Kidney (tissue), 14 donors: Measurements from ENCODE around the gene DEGS1. TPM values are rescaled to one million over a fixed set of nuclear protein-coding genes. Genes with fewer than 3 reads are reported as not detected.

Experiments used
- DNase-seq, 5 donors: peaks; one replicate each; pipeline ENCODE4 v3.0.0-alpha.2; 2013 to 2020
- FAIRE-seq: peaks from 2 replicates; lab custom pipeline; 2012; peaks lifted over from hg19 to GRCh38; lab: Jason Lieb, UNC
- H3K27ac ChIP-seq, 2 donors: one replicate each; pipeline ENCODE4 v1.7.0; 2013; ENCODE audit warnings: low read depth in 2 of 2, low read length in 2 of 2, inconsistent platforms in 1 of 2
- H3K27me3 ChIP-seq: one replicate; pipeline ENCODE4 v1.7.1; 2013; ENCODE audit warnings: low read length, inconsistent platforms; ENCODE audit not compliant: control insufficient read depth, insufficient read depth
- H3K36me3 ChIP-seq, 3 donors: one replicate each; pipeline versions ENCODE4 v1.7.0 to v1.7.1; 2013; ENCODE audit warnings: low read length in 3 of 3, control low read depth in 1 of 3, inconsistent platforms in 1 of 3; ENCODE audit not compliant: insufficient read depth in 3 of 3, control insufficient read depth in 2 of 3
- H3K4me1 ChIP-seq, 3 donors: one replicate each; pipeline versions ENCODE4 v1.7.0 to v1.7.1; 2013; ENCODE audit warnings: low read length in 3 of 3, inconsistent platforms in 1 of 3, low read depth in 1 of 3; ENCODE audit not compliant: control insufficient read depth in 2 of 3, insufficient read depth in 2 of 3
- H3K4me3 ChIP-seq, 3 donors: one replicate each; pipeline versions ENCODE4 v1.7.0 to v1.8.1; 2013; ENCODE audit warnings: low read length in 3 of 3, control low read depth in 1 of 3, inconsistent platforms in 1 of 3
- H3K9ac ChIP-seq, 3 donors: one replicate each; pipeline versions ENCODE4 v1.7.0 to v1.7.1; 2013; ENCODE audit warnings: low read length in 3 of 3, control low read depth in 1 of 3, inconsistent platforms in 1 of 3
- H3K9me3 ChIP-seq, 3 donors: one replicate each; pipeline versions ENCODE4 v1.7.0 to v1.7.1; 2013; ENCODE audit warnings: low read length in 3 of 3, control low read depth in 1 of 3, inconsistent platforms in 1 of 3; ENCODE audit not compliant: control insufficient read depth in 2 of 3, insufficient read depth in 1 of 3
- intact Hi-C: fragments of 100-400 bp; cut with DNase I; formaldehyde crosslinking; loops from one replicate; pipeline ENCODE4 v1.11.1; 2022
- polyA plus RNA-seq: library from polyadenylated mRNA; stranded (reverse); fragments of 350-450 nt; fragmentation: Illumina TruSeq; extraction: RNeasy Lipid Tissue Mini Kit (QIAGEN cat#74804); gene quantifications from one replicate; pipeline ENCODE4 v1.2.3, GENCODE V29; 2014; ENCODE audit warnings: low read depth, low replicate concordance; ENCODE audit not compliant: insufficient read depth
- total RNA-seq: library from RNA; stranded (reverse); fragmentation: NEBNext Ultra II Directional; extraction: Animal tissue kit (Norgen Biotek cat#: 25700); gene quantifications from one replicate; pipeline ENCODE4 v1.2.1, GENCODE V29; 2021
- TF ChIP-seq, protein P1 (sequence below): IDR thresholded peaks from 3 replicates; pipeline ENCODE4 v1.5.1; 2012; ENCODE audit warnings: mild to moderate bottlenecking, moderate library complexity, borderline replicate concordance; ENCODE audit not compliant: insufficient read depth; ENCODE audit errors: extremely low read depth
- donor health status: control.
- donor health status: control.
- donor health status: control.
- donor health status: control.
- donor health status: control.
- donor health status: DM: yes; HTN: yes; CAD: no.
- donor health status: Normal renal cell carcinoma (clear cell type).

Gene DEGS1
- total and polyA plus RNA-seq, 2 donors from 2014 or later = 32.5 to 83.1 TPM

- no peak for FAIRE-seq
- Histone ChIP-seq H3K36me3 (peaks cover 0 to 7% (median 4%) of the 10 kb centered on the region in 3 donors), H3K4me1 (no peaks in the 10 kb centered on the region), H3K27ac (no peak overlapping the region), H3K9ac (no peak overlapping the region), H3K9me3 (no peaks in the 10 kb centered on the region), H3K27me3 (no peaks in the 10 kb centered on the region), H3K4me3 (no peak overlapping the region)
- no peak for DNase-seq
- TF ChIP-seq, protein P1, sequence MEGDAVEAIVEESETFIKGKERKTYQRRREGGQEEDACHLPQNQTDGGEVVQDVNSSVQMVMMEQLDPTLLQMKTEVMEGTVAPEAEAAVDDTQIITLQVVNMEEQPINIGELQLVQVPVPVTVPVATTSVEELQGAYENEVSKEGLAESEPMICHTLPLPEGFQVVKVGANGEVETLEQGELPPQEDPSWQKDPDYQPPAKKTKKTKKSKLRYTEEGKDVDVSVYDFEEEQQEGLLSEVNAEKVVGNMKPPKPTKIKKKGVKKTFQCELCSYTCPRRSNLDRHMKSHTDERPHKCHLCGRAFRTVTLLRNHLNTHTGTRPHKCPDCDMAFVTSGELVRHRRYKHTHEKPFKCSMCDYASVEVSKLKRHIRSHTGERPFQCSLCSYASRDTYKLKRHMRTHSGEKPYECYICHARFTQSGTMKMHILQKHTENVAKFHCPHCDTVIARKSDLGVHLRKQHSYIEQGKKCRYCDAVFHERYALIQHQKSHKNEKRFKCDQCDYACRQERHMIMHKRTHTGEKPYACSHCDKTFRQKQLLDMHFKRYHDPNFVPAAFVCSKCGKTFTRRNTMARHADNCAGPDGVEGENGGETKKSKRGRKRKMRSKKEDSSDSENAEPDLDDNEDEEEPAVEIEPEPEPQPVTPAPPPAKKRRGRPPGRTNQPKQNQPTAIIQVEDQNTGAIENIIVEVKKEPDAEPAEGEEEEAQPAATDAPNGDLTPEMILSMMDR = no peak
- intact Hi-C loops = no loop called here
Measured at GRCh38 chr1:224138198-224138597, 44.8 kb upstream of the DEGS1 start.

DNA sequence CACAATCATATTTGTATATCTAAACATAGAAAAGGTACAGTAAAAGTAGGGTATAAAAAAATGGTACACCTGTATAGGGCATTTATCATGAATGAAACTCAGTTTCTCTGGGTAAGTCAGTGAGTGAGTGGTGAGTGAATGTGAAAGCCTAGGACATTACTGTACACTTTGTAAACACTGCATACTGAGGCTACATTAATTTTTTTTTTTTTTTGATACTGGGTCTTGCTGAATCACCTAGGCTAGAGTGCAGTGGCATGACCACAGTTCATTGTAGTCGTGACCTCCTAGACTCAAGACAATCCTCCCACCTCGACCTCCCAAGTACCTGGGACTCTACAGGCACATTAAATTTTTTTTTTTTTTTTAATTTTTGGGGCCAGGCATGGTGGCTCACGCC, 41.3 kb upstream of the DEGS1 start:
- Histone ChIP-seq H3K27me3 (no peaks in the 10 kb centered on the region), H3K4me1 (no peaks in the 10 kb centered on the region), H3K4me3 (no peak overlapping the region), H3K27ac (no peak overlapping the region), H3K9me3 (no peaks in the 10 kb centered on the region), H3K9ac (no peak overlapping the region), H3K36me3 (peaks cover 0 to 7% (median 4%) of the 10 kb centered on the region in 3 donors)
- DNase-seq = no peak
- intact Hi-C loops = no loop called here
- FAIRE-seq = no peak
- TF ChIP-seq, protein P1 = no peak

GRCh38 chr1:224149709-224150108, 33.3 kb upstream of the DEGS1 start:
- DNase-seq (no peak), FAIRE-seq (no peak)
- H3K4me3 ChIP-seq = no peak overlapping the region
- no peaks in the 10 kb centered on the region for H3K9me3 ChIP-seq
- no peaks in the 10 kb centered on the region for H3K4me1 ChIP-seq
- TF ChIP-seq, protein P1 = no peak
- no peak overlapping the region for H3K27ac ChIP-seq
- intact Hi-C loops = no loop called here
- H3K36me3 ChIP-seq = no peaks in the 10 kb centered on the region
- no peak overlapping the region for H3K9ac ChIP-seq
- no peaks in the 10 kb centered on the region for H3K27me3 ChIP-seq

- Histone ChIP-seq H3K9me3 (no peaks in the 10 kb centered on the region), H3K27ac (no peak overlapping the region), H3K4me1 (no peaks in the 10 kb centered on the region), H3K4me3 (no peak overlapping the region), H3K9ac (no peak overlapping the region), H3K27me3 (no peaks in the 10 kb centered on the region), H3K36me3 (peaks cover 0 to 3% (median 0%) of the 10 kb centered on the region in 3 donors)
- FAIRE-seq (no peak), DNase-seq (no peak)
- intact Hi-C loops = no loop called here
- TF ChIP-seq, protein P1 = no peak
Measured at GRCh38 chr1:224151117-224151516, 31.9 kb upstream of the DEGS1 start.
